ENCODE data around the gene SMCO3.

The SMCO3 gene

DNA sequence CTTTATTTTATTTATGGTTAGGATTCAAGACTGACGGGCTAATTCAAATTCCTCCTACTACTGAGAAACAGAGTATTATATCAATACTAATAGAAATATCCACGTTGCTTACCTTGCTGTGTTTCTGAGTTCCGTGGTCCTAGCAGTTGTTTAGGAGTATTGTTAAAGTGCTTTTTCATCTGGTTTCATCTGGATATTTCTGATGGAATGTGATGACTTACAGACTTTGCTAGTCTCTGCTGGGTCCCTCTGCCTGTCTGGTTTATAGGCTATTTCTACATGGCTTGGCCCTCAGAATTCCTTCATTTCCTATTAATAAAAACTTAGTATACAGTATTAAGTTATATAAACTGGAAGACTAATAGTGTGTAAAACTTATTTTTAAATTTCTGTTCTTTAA, at the start of gene SMCO3:
Gene SMCO3 (minus strand): TSS at position 169 of the 400 bp plus-strand sequence. CDS start 7,502 bp downstream, outside the sequence.
- no peak for DNase-seq

DNA sequence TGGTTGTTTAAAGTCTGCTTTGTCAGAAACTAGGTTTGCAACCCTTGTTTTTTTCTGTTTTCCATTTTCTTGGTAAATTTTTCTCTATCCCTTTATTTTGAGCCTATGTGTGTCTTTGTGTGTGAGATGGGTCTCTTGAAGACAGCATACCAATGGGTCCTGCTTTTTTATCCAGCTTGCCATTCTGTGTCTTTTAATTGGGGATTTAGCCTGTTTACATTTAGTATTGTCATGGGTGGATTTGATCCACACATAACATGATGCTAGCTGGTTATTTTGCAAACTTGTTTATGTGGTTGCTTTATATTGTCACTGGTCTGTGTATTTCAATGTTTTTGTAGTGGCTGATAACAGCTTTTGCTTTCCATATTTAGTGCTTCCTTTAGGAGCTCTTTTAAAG, 46.5 kb upstream of the SMCO3 start:
- no peak for DNase-seq

DNA sequence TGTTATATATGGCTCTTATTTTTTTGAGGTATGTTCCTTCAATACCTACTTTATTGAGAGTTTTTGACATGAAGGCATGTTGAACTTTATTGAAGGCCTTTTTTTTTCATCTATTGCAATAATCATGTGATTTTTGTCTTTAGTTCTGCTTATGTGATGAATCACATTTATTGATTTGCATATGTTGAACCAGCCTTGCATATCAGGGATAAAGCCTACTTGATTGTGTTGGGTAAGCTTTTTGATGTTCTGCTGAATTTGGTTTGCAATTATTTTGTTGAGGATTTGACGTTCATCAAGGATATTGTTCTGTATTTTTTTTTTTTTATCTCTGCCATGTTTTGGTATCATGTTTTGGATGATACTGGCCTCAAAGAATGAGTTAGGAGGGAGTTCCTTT, 44.5 kb upstream of the SMCO3 start:
- no peak for DNase-seq

DNA sequence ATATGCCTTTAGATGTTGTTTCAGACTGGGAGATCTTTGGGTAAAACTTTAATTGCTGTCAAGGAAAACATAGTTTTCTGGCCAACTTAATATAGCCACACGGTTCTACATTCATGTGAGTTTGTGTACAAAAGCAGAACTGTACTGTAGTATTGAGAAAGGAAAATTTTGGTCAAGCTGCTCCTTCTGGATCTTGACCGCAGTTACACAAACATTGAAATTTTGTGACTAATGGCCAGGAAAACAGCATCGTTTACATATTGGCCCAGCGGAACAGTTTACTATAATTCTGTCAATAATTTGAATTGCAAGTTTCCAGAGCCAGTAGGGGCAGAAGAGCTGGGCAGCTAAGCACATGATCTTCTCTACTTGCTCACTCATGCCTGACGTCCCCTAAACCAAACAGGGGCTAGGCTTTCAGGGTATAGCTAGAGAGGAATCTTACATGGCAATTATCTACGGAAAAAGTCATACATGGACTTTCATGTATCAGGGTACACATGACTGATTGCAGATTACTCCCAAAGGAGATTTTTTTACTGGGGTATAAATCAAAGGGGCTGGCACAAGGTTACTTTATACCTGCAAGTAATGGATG, 40.7 kb upstream of the SMCO3 start:
- no peak for DNase-seq

DNA sequence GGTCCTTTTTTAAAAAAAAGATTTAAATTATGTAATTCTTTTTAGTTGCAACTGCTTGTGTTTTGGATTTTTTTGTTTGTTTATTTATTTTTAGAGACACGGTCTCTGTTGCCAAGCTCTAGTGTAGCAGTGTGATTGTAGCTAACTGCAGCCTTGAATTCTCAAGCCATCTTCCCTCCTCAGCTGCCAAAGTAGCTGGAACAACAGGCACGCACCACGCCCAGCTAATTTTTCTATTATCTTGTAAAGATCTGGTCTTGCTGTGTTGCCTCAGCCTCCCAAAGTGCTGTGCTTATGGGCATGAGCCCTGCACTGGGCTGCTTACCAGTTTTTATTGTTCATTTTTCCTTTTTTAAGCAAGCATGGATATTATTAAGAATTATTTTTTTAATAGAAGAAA, 40.0 kb upstream of the SMCO3 start:
- no peak for DNase-seq

DNA sequence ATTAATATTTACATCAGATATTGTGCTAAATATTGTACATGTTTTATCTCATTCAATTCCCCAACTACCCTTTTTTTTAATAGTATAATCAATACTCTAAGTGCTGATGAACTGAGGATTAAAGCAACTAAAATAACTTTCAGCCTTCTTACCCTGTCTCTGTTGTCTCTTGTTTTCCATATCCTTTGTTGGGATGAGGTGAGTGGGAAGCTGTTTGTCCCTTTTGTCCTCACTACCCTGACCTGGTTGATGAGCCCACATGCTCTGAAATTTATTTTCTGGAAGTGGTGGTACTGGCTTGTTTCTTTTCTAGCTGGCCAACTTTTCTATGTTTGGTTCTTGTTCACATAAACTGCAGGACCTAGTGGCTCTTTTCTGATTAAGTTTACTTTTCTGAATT, 38.9 kb upstream of the SMCO3 start:
- no peak for DNase-seq

DNA sequence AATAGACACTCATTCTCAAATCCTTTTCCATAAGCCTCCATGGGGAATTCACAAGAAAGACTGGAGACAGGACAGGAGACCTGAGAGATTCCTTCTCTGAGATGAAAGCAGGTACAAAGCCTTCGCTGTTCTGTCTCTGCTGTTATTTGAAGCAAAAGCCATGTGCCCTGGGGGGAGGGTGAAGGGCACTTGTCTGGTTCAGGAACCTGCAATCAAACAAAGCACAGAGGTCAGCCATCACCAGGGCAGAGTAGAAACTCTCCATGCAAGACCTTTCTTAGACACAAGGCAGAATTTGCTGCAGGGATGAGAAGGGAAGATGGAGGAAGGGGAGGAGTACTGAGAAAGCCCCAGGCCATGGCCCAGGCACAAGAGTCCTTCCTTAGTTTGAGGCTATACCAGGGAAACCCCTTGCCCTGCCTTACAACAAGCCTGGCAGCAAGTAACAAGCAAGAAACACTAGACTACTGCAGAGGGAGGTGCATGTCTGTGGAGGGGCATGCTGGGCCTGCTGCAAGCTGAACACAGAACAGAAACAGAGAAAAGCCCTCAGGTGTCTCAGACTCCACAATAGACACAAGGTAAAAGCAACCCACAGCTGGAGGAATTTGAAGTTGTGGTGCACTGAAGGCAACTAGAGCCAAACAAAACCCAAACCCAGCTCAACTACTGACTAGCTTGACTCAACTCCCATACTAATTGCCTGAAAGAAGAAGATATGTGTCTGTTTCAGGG, 37.1 kb upstream of the SMCO3 start:
- no peak for DNase-seq

DNA sequence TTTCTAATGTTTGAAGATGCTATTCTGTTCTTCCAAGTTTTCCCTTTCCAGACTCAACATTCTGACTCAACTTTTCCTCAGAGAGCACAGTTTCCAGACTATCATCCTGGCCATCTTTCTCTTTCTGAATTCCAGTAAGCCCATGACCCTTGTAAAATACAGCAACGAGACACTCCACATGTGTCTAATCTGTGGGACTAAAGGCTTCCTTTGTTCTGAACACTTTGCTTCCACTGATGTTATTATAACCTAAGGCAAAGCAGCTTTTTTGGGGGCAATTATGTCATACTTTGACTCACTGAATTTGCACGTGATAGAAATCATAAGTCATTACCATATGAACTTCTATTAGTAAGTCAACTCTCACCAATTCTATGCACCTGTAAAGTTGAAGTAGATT, 35.7 kb upstream of the SMCO3 start:
- no peak for DNase-seq

DNA sequence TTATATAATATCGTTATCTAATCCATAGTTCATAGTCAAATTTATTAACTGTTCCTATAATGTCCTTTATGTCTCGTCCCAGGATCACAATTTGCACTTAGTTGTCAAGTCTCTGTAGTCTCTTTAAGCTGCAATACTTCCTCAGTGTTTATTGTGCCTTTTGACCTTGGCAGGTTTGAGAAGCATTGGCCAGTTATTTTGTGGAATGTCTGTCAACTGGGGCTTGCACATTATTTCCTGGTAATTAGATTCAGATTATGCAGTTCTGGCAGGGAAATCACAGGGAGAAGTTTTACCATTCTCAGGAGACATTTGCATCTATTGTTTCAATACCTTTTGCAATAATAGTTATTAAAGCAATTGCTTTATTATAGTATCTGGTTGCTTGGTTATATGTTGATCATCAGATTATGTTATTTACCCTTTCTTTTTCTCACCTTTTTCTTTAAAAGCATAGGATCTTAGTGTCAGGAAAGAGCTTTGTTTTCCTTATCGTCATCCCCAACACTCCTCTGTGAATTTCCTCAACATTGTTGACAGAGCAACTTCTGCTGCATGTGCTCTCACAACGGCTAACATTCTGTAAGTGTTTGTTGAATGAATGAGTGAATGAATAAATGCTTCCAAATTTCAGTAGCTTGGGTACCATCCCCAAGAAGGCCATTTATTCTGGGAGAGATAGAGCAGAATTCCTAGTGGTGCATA, 33.0 kb upstream of the SMCO3 start:
- no peak for DNase-seq

DNA sequence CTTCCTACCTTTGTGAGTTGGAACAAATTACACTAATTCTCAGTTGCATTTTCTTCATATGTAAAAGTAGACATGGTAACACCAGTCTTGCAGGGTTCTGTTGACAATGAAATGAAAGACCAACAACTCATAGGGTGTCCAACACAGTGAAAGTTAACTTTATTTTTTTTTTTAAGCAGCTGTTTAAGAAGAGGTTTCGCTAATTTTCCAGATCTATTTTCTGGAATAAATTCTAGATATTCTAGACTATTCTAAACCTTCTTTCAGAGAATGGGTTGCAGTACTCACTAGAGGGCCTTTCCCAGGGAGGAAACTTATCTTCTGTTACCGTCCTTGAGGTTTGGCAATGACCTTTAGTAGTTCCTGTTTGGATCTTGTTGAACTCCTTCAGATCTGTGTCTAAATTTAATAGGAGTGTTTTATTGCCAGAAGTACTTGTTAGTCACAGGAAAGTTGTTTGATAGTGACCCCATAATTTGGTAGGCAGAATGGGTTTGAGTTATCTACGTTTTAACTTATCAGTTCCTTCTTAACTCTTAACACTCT, 32.1 kb upstream of the SMCO3 start:
- DNase-seq = peak; percentile 1

DNA sequence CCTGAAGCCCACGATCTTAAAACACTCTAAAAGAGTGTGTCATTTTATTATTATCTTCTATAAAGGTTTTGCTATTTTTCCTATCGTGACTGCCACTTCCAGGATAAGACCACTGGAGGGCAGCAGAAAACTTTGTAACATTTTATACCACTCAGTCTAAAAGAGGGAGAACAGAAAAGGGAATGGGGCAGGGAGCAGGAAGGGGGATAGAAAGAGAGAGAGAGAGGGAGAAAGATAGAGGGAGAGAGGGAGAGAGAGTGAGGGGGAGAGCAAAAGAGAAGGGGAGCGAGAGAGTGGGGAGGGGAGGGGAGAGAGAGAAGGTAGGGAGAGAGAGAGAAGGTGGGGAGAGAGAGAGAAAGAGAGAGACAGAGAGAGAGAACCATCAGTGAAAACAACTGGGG, 31.4 kb upstream of the SMCO3 start:
- no peak for DNase-seq

DNA sequence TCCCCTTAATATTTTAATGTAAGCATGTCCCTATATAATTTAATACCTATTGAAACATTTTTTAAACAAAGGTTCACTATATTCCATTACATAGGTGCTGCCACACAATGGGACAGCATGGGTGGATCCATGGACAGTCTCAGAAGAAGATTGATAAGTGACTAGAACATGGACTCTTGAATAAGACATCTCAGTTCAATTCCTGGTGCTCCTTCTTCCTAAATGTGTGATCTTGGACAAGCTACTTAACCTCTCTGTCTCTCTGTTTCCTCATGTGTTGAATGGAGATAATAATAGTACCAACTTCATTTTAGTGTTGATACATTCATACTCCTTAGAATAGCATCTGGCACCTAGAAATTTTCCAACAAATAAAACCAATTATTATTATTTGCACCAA, 30.4 kb upstream of the SMCO3 start:
- DNase-seq = no peak

DNA sequence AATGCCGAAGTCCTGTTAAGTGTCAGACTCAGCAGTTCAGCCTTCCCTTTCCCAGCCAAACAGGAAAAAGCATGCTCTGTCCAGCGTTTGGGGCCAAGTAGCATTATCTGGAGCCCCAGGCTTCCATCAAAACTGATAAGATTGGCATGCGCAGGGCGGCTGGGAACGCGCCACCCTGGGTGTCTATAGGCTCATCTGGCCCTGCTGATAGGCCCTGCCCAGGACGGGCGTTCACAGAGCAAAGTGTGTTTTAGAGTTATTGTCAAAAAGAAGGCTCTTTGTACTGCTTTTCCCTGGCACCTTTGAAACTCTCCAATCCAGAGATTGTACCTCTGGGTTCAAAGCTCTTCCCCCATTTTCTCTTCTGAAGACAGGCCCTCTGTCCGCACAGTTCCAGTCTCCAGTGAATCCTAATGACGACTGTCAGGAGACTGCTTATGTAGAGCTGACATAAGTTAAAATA, 29.5 kb upstream of the SMCO3 start, which contains the start of gene ART4:
Gene ART4 (minus strand): TSS at position 102 of the 463 bp plus-strand sequence. CDS start 413 bp downstream, outside the sequence.
- no peak for DNase-seq

DNA sequence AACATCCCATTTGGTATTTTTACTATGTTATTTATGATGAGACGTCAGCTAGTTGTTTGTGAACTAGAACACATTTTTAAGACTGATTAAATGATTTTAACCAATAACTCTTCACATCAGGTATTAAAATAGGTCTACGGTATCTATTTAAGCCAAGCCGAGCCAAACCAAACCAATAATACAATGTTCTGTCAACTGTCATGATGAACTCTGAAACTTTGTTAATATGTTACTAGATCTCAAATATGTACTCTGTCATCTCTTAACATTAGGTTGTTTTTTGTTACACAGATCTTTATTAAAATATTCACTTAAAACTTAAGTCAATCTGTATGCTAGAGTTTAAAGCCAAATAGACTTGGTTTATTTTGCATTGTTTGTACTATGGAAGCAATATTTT, 28.3 kb upstream of the SMCO3 start:
- no peak for DNase-seq

DNA sequence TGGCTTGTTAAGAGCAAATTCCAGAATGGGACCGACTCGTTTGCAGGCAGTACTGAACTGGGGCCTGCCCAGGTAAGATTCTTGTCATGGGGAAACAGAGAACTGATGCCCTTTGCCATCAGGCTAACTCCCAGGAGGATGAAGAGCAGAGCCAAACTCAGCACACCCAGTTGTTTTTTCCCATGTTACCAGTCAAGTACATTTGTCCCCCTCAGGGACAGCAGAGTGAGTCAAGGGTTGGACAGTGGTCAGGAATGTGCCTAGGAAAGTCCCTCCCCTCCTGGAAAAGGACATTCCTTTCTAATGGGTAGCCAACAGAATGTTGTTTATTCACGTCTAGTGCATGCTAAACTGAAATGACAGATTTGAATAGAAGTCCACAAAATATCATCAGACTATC, 27.8 kb upstream of the SMCO3 start:
- DNase-seq = no peak

DNA sequence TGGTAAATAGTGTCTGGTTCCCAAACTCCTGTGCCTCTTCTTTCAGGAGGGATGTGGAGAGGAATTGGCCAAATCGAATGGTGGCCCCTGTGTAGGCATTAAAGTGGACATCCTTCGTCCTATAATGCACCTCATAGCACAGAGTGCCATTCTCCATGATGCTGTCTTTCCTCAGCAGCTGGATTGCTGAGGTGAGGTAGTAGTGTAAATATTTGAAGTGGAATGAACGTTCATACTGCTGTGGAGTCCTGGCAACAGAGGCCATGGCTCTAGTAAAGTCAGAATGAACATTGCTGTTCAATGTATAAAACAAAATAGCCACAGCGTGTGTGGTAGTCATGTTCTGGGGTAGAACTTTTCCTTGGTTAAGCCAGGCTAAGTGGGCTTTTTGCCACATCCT, 26.6 kb upstream of the SMCO3 start:
- no peak for DNase-seq

DNA sequence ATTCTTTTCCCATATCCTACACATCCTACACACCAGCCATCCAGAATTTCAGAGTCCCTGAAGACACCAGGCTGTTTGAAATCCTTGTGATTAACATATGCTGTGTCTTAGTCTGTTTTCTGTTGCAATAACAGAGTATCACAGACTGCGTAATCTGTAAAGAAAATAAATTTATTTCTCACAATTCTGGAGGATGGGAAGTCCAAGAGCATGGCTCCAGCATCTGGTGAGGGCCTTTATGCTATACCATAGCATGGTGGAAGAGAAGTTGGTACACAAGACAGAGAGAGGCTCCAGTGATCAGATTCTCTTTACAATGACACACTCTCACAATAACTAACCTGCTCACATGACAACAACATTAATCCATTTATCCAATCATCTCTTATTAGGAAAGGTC, 25.3 kb upstream of the SMCO3 start:
- no peak for DNase-seq

DNA sequence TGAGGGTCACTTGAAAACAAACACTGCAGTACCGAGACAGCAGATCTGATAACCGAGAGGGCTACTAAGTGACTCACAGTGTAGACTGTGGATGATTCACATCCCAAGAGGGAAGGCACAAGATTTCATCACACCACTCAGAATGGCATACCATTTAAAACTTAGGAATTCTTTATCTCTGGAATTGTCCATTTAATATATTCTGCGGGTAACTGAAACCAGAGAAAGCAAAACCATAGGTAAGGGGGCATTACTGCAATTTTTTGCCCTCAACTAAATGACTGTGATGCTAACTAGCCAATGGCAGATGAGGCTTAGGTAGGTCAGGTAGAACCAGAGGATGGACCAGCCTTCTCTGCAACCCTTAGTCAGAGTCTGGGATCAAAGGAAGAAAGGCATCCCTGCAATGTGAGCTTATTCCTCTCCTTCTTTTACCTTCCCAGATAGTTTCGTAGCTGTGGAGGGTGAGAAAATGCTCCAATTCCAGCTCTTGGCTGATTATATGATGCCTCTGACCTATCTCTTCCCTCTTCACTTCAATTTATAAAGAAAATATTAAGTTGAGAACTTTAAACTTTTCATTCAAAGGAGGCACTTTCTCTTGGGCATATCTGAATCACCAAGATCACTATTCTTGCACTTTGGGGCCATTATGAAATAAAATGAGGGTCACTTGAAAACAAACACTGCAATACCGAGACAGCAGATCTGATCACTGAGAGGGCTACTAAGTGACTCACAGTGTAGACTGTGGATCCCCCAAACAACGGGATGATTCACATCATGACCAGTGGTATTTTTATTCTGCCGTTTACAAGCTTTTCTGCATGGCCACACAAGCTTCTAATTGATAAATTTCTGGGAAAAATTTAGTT, 22.6 kb upstream of the SMCO3 start:
- DNase-seq = no peak

DNA sequence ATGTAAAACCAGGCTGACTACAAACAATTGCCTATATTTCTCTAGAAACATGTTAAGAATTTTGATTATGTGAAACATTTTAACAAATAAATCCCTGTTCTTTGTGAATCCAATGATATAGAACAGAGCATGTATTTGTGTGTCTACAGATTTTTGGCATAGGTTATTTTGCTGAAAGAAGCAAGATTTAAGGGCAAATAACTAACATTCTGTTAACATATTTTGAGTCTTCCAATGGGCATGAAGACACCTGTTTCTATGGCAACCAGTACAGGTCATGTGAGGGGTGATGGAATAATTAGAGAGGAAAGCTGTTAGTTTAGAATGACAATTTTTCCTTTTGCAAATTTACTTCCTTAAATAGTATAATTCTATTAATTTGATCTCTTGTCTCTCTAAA, 20.5 kb upstream of the SMCO3 start:
- no peak for DNase-seq

DNA sequence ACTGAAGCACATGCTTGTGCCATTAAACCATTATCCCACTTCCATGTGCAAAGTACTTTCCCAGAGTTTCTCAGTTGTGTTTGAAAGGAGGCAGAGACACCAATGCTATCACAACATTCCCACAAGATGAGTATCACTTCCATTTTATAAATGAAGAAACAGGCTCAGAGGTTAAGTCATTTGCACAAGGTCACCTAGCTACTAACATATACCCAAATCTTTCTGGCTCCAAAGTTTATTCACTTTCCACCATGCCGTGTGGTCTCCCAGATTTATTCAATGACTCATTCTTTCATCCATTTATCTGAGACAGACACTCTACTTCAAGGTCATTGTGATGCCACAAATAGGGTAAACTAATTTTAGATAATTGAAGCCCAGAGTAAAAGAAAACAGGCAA, 20.0 kb upstream of the SMCO3 start:
- DNase-seq = no peak

DNA sequence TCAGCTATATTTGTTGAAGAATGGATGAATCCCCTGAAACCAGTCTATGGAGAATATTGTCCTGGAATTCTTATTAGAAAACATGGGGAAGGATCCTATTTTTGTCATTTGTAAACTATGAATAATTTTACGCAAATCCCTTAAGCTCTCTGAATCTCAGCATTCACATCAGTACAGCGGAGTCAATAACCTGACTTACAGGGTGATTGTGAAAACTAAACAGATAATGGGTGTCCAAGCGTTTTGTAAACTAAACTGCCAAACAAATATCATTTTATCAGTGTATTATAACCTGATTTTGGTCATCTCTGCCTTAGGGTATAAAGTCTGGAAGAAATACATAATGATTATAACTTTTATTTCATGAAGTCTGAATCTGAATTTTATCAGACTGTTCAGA, 19.4 kb upstream of the SMCO3 start:
- no peak for DNase-seq

DNA sequence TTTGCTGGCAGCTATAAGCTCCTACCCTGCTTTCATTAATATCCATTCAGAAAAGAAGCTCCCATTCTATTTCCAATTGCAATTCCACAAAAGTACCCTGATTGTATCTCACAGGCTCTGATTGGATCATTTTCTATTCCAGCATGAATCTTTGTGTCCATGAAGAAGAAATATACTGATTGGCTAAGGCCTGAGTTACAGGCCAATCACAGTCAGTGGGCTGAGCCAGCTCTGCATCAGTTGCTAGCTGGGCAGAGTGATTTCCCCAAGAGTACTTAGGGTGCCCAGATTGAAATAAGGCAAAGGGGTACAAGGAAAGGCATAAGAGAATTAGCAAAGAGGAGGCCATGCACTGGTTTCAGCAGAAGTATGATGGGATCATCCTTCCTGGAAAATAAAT, 14.9 kb upstream of the SMCO3 start:
- no peak for DNase-seq

DNA sequence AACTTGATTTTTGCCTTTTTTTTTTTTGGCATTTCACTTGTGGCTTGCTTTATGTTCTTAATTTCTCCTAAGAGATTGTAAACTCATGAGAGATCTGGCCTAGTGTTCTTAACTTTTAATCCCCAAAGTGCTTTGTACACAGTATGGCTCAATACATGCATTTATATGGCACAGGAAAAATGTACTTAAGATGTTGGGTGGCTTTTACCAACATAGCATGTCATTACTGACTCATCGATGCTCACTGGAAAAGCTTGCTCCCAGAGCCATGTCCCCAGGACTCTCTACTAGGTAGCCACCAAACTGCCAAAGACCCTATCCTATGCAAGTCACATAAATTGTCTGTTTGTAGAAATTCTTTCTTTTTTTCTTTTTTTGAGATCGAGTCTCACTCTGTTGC, 13.1 kb upstream of the SMCO3 start:
- no peak for DNase-seq

Data from GF-D8 (cell line).